H7 (cell line): ENCODE measurements around the gene LZTR1. TPM values are rescaled to one million over a fixed set of nuclear protein-coding genes. Genes with fewer than 3 reads are reported as not detected.

Source experiments
- DNase-seq: peaks from one replicate; pipeline ENCODE4 v3.0.0; 2012
- H3K27me3 ChIP-seq: 2 replicates; pipeline ENCODE4 v1.6.0; 2011; ENCODE audit warnings: mild to moderate bottlenecking, low read length; ENCODE audit not compliant: control insufficient read depth, insufficient read depth
- H3K36me3 ChIP-seq: replicated peaks from 2 replicates; pipeline ENCODE4 v1.5.1; 2011; ENCODE audit warnings: low read length; ENCODE audit not compliant: control insufficient read depth, insufficient read depth
- H3K4me3 ChIP-seq: 2 replicates; pipeline ENCODE4 v1.5.1; 2011; ENCODE audit warnings: low read depth, mild to moderate bottlenecking, control low read depth, low read length, moderate library complexity; ENCODE audit not compliant: insufficient read depth
- total RNA-seq: library from RNA; depleted of rRNA; stranded (reverse); fragments of >200 nt; shearing (Covaris generic); gene quantifications from 2 replicates; pipeline ENCODE4 v1.2.3, GENCODE V29; 2014

Gene LZTR1
- total RNA-seq, 1 experiment from 2014 or later = 28.3 TPM

GRCh38 chr22:21014726-21015465 lies 32.8 kb downstream of the LZTR1 start, which contains the start of gene P2RX6:
TSS of gene P2RX6 (plus strand) at chr22:21015165. CDS start at chr22:21015175, 10 bp downstream.
- DNase-seq = no peak
- no peaks in the 10 kb centered on the region; the same call in 1 of the 2 replicates for H3K27me3 ChIP-seq
- peak within 1 kb of the TSS; percentile 71 for H3K4me3 ChIP-seq
- no peaks in the 10 kb centered on the region for H3K36me3 ChIP-seq

GRCh38 chr22:21015466-21016006 lies 33.4 kb downstream of the LZTR1 start:
- no peak for DNase-seq
- no peak overlapping the region for H3K4me3 ChIP-seq

GRCh38 chr22:21016644-21017420 lies 34.7 kb downstream of the LZTR1 start:
- H3K4me3 ChIP-seq = no peak overlapping the region
- no peaks in the 10 kb centered on the region; the same call in 1 of the 2 replicates for H3K27me3 ChIP-seq
- DNase-seq = no peak
- H3K36me3 ChIP-seq = no peaks in the 10 kb centered on the region

More at GRCh38 chr22:21015466-21016006, 33.4 kb downstream of the LZTR1 start:
- H3K36me3 ChIP-seq = no peaks in the 10 kb centered on the region
- H3K27me3 ChIP-seq = no peaks in the 10 kb centered on the region; the same call in 1 of the 2 replicates

- no peaks in the 10 kb centered on the region for H3K27me3 ChIP-seq
- no peaks in the 10 kb centered on the region for H3K36me3 ChIP-seq
- no peak for DNase-seq
- H3K4me3 ChIP-seq = no peak overlapping the region
Measured at GRCh38 chr22:21018314-21018713, 36.2 kb downstream of the LZTR1 start.

- no peaks in the 10 kb centered on the region for H3K27me3 ChIP-seq
- peak; percentile 95 for DNase-seq
- no peak overlapping the region for H3K4me3 ChIP-seq
- no peaks in the 10 kb centered on the region for H3K36me3 ChIP-seq
Measured at GRCh38 chr22:21020802-21021429, 38.8 kb downstream of the LZTR1 start.

GRCh38 chr22:21022507-21022906 lies 40.4 kb downstream of the LZTR1 start:
- H3K4me3 ChIP-seq = no peak overlapping the region
- no peak for DNase-seq
- H3K27me3 ChIP-seq = no peaks in the 10 kb centered on the region
- no peaks in the 10 kb centered on the region for H3K36me3 ChIP-seq

- Histone ChIP-seq H3K27me3 (no peaks in the 10 kb centered on the region), H3K36me3 (no peaks in the 10 kb centered on the region), H3K4me3 (no peak overlapping the region)
- DNase-seq = peak; percentile 72
Measured at GRCh38 chr22:21022955-21023614, 41.0 kb downstream of the LZTR1 start.

- no peaks in the 10 kb centered on the region for H3K27me3 ChIP-seq
- no peak overlapping the region for H3K4me3 ChIP-seq
- no peaks in the 10 kb centered on the region for H3K36me3 ChIP-seq
- DNase-seq = peak; percentile 43
Measured at GRCh38 chr22:21025266-21025665, 43.2 kb downstream of the LZTR1 start.

GRCh38 chr22:21025763-21026755 lies 44.0 kb downstream of the LZTR1 start:
- no peak overlapping the region for H3K4me3 ChIP-seq
- peaks cover under 1% of the 10 kb centered on the region; the same call in 1 of the 2 replicates for H3K27me3 ChIP-seq
- no peaks in the 10 kb centered on the region for H3K36me3 ChIP-seq
- peak; percentile 55 for DNase-seq

- DNase-seq = peak; percentile 46
- Histone ChIP-seq H3K36me3 (no peaks in the 10 kb centered on the region), H3K27me3 (peaks cover 8% of the 10 kb centered on the region; the same call in 1 of the 2 replicates), H3K4me3 (no peak overlapping the region)
Measured at GRCh38 chr22:21026783-21027692, 44.9 kb downstream of the LZTR1 start.

GRCh38 chr22:21028277-21029251 lies 46.5 kb downstream of the LZTR1 start:
- DNase-seq = peak; percentile 36
- Histone ChIP-seq H3K4me3 (no peak overlapping the region), H3K36me3 (no peaks in the 10 kb centered on the region), H3K27me3 (peaks cover 13% of the 10 kb centered on the region; the same call in 1 of the 2 replicates)
